Measurements from ENCODE around the gene CCDC97. TPM values are rescaled to one million over a fixed set of nuclear protein-coding genes. Genes with fewer than 3 reads are reported as not detected.
A peak's percentile ranks its signal among the peaks of the same experiment; 100 is the strongest.

Gene CCDC97
- total RNA-seq, 4 donors from 2014 or later: 11.6 to 19.6 (median 13.7) TPM

DNA sequence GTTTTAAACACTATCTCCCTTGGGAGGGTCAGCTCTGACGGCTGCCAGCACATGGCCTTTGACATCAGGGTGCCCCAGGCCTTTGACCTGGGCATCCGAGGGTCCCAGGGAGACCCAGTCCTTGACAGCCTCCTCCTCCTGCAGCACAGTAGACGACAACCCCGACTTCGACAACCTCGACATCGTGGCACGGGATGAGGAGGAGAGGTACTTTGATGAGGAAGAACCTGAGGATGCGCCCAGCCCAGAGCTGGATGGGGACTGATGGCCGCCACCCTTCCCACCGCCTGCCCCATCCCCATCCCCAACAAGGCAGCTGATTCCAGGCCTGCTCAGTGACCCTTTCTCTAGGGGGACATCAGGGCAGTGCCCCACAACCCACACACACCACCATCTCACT is 12.5 kb downstream of the CCDC97 start:
- DNase-seq (ENCODE audit: low spot score in 2 of 2): no peak
- WGBS, 2 donors: 87 to 92% methylated on average over 8 to 11 of the region's 11 CpGs
- no peak overlapping the region for H3K4me3 ChIP-seq (ENCODE audit: low read depth, poor library complexity, severe bottlenecking)
- intact Hi-C loops (cut with DNase I; ENCODE audit: low total_unique reads): no loop called here
- TF ChIP-seq POLR2A (IDR thresholded peaks at IDR 0.05): no peak
- TF ChIP-seq, protein P1, sequence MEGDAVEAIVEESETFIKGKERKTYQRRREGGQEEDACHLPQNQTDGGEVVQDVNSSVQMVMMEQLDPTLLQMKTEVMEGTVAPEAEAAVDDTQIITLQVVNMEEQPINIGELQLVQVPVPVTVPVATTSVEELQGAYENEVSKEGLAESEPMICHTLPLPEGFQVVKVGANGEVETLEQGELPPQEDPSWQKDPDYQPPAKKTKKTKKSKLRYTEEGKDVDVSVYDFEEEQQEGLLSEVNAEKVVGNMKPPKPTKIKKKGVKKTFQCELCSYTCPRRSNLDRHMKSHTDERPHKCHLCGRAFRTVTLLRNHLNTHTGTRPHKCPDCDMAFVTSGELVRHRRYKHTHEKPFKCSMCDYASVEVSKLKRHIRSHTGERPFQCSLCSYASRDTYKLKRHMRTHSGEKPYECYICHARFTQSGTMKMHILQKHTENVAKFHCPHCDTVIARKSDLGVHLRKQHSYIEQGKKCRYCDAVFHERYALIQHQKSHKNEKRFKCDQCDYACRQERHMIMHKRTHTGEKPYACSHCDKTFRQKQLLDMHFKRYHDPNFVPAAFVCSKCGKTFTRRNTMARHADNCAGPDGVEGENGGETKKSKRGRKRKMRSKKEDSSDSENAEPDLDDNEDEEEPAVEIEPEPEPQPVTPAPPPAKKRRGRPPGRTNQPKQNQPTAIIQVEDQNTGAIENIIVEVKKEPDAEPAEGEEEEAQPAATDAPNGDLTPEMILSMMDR (IDR thresholded peaks at IDR 0.05): no peak

GRCh38 chr19:41323023-41323422 is 13.1 kb downstream of the CCDC97 start:
- no peak overlapping the region for H3K4me3 ChIP-seq (ENCODE audit: low read depth, poor library complexity, severe bottlenecking)
- no peak for TF ChIP-seq POLR2A (IDR thresholded peaks at IDR 0.05)
- TF ChIP-seq, protein P1 (IDR thresholded peaks at IDR 0.05): no peak
- 37 to 54% methylated on average over 7 of the region's 7 CpGs for WGBS, 2 donors
- intact Hi-C loops (cut with DNase I; ENCODE audit: low total_unique reads): no loop called here
- no peak for DNase-seq (ENCODE audit: low spot score in 2 of 2)

DNA sequence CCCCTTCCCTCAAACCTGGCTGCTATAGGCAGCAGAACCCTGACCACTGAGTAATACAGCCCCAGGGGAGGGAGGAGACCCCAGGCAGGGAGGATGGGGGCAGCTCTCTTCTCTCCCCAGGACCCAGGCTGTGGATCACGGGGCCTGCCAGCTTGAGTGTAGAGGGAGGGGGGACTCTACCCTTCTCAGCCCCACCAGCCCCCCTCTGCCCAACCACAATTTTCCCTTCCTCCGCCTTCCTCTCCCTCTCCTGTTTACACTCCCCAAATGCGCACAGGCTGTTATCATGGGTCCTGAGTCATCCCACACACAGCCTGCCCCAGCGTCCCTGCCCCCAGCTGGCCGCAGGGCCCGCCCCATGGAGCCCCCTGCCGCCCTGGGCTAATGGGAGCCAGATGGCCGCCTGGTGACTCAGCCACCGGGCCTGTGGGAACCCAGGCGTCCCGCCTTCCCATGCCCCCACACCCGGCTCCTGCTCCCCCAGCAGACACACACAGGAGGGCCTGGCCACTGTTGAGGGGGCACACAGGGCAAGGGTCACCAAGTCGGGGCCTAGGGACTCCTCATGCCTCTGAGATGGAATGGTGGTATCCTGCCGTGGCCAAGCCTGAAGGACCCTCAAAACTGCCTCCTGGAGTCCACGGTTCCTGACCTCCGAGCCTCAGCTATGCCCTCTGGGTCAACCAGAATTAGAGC is 13.6 kb downstream of the CCDC97 start:
- 42 to 45% methylated on average over 9 to 16 of the region's 16 CpGs for WGBS, 2 donors
- no peak for TF ChIP-seq POLR2A (IDR thresholded peaks at IDR 0.05)
- TF ChIP-seq, protein P1 (IDR thresholded peaks at IDR 0.05): no peak
- H3K4me3 ChIP-seq (ENCODE audit: low read depth, poor library complexity, severe bottlenecking): no peak overlapping the region
- intact Hi-C loops (cut with DNase I; ENCODE audit: low total_unique reads): no loop called here
- DNase-seq (ENCODE audit: low spot score in 2 of 2): peak; percentile 75 to 95

GRCh38 chr19:41324231-41324702 is 14.3 kb downstream of the CCDC97 start:
- no peak overlapping the region for H3K4me3 ChIP-seq (ENCODE audit: low read depth, poor library complexity, severe bottlenecking)
- TF ChIP-seq, protein P1 (IDR thresholded peaks at IDR 0.05): no peak
- TF ChIP-seq POLR2A (IDR thresholded peaks at IDR 0.05): no peak
- no peak for DNase-seq (ENCODE audit: low spot score in 2 of 2)
- 60 to 67% methylated on average over 7 of the region's 7 CpGs for WGBS, 2 donors
- intact Hi-C loops (cut with DNase I; ENCODE audit: low total_unique reads): no loop called here

DNA sequence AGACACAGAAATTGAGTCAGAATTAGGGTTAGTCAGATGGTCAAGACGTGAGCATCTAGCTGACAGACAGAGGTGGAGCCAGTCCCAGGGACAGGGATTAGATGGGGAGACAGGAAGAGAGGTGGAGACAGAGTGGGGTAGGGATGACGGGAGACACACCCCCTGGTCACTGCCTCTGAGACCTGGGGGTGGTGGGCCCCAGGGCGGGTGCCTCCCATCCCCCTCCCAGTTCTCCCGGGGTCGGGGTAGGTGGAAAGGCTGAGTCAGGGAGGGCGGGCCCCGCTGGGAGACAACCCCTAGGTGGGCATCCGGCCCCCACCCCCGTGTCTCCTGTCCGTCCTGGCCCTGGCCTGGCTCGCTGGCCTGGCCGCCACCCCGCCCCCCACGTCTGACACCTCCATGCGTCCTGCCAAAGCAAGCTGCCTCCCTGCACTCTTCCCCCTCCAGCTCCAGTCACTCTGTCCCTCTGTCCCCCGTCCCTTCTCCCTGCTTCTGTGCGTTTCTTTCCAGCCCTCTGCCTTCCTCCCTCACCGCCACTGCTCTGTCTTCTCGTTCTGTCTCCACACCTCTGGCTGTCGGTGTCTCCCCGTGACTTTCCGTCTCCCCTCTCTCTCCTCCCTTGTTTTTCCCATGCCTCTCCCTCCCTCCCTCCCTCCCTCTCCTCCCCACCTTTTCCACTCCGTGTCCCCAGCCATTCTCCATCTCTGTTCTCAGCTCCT is 15.1 kb downstream of the CCDC97 start:
- TF ChIP-seq, protein P1 (IDR thresholded peaks at IDR 0.05): no peak
- TF ChIP-seq POLR2A (IDR thresholded peaks at IDR 0.05): no peak
- intact Hi-C loops (cut with DNase I; ENCODE audit: low total_unique reads): no loop called here
- peak; percentile 51 to 93 for DNase-seq (ENCODE audit: low spot score in 2 of 2)
- H3K4me3 ChIP-seq (ENCODE audit: low read depth, poor library complexity, severe bottlenecking): no peak overlapping the region
- 23 to 37% methylated on average over 19 to 22 of the region's 23 CpGs for WGBS, 2 donors

Data from lower leg skin (tissue), 4 donors.